DOHH2 (cell line): Measurements from ENCODE around the gene GOLGA8H.
"Not testable (repeated sequence)": the region's sequence is repeated elsewhere in the genome, so short reads cannot be mapped to it uniquely, and the experiment has no call there.

Source experiments
- H3F3A ChIP-seq: fragments of 200-600 bp; sonication (generic), shearing (Covaris generic); 2 replicates; pipeline ENCODE4 v1.6.0; 2016; ENCODE audit warnings: antibody characterized with exemption, mild to moderate bottlenecking; ENCODE audit not compliant: control insufficient read depth, insufficient read depth
- H3K27ac ChIP-seq: fragments of 200-600 bp; sonication (generic); 2 replicates; pipeline ENCODE4 v1.5.1; 2014; ENCODE audit warnings: low read depth, mild to moderate bottlenecking, low read length, moderate library complexity
- H3K27me3 ChIP-seq: fragments of 200-600 bp; sonication (generic); 2 replicates; pipeline ENCODE4 v1.6.1; 2014; ENCODE audit warnings: mild to moderate bottlenecking, low read length, mixed read lengths; ENCODE audit not compliant: control insufficient read depth
- H3K36me3 ChIP-seq: fragments of 200-600 bp; sonication (generic); 2 replicates; pipeline ENCODE4 v1.6.1; 2014; ENCODE audit warnings: mild to moderate bottlenecking, low read length, moderate library complexity, mixed read lengths; ENCODE audit not compliant: control insufficient read depth
- H3K4me1 ChIP-seq: fragments of 200-600 bp; sonication (generic); 2 replicates; pipeline ENCODE4 v1.6.1; 2014; ENCODE audit warnings: mild to moderate bottlenecking, low read length, mixed read lengths; ENCODE audit not compliant: control insufficient read depth
- H3K4me2 ChIP-seq: fragments of 200-600 bp; sonication (generic); 2 replicates; pipeline ENCODE4 v1.6.0; 2014; ENCODE audit warnings: mild to moderate bottlenecking, low read length, moderate library complexity
- H3K4me3 ChIP-seq: fragments of 200-600 bp; sonication (generic); 2 replicates; pipeline ENCODE4 v1.5.1; 2014; ENCODE audit warnings: mild to moderate bottlenecking, low read length, mixed read lengths
- H3K79me2 ChIP-seq: fragments of 200-600 bp; sonication (generic); 2 replicates; pipeline ENCODE4 v1.6.1; 2014; ENCODE audit warnings: mild to moderate bottlenecking, low read length, mixed read lengths; ENCODE audit not compliant: control insufficient read depth
- H3K9me2 ChIP-seq: fragments of 200-600 bp; sonication (generic); replicated peaks from 2 replicates; pipeline ENCODE4 v1.6.1; 2014; ENCODE audit warnings: mild to moderate bottlenecking, low read length, mixed read lengths; ENCODE audit not compliant: control insufficient read depth
- H3K9me3 ChIP-seq: fragments of 200-600 bp; sonication (generic); 2 replicates; pipeline ENCODE4 v1.6.1; 2014; ENCODE audit warnings: antibody characterized with exemption, low read length, mixed read lengths; ENCODE audit not compliant: control insufficient read depth, insufficient read depth
- H4K20me1 ChIP-seq: fragments of 200-600 bp; sonication (generic); 2 replicates; pipeline ENCODE4 v1.6.0; 2014; ENCODE audit warnings: low read depth, mild to moderate bottlenecking, antibody characterized with exemption, low read length, moderate library complexity; ENCODE audit not compliant: control insufficient read depth, insufficient read depth
- CTCF ChIP-seq: fragments of 200-600 bp; sonication (generic); IDR thresholded peaks from one replicate; pipeline ENCODE4 v1.5.1; 2014; ENCODE audit warnings: antibody characterized with exemption, mild to moderate bottlenecking, low read depth, low read length; ENCODE audit not compliant: poor library complexity, severe bottlenecking

GOLGA8H gene

DNA sequence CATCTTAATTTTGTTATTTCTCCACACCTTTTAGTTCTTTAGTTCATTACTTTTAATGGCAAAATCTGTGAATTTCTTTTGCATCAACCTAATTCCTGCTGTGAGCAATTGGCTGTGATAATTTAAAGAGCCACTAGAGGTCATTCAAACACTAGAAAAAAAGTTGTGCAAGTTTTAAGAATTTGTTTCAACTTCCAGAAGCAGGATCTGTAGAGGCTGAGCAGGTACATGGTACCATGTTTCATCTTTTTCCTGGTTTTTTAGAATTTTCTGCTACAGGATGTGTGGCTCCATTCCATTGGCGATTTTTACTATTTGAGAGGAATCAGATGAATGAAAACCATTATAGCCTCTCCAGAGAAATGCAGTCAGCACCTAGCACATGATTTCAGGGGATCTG, 57.3 kb downstream of the GOLGA8H start:
- Histone ChIP-seq H3K79me2 (peaks cover 26% of the 10 kb centered on the region), H3K36me3 (peaks cover 78% of the 10 kb centered on the region)

More for the DNA sequence above, 57.3 kb downstream of the GOLGA8H start:
- H3K9me2 ChIP-seq, H4K20me1 ChIP-seq, H3K4me2 ChIP-seq, H3K4me1 ChIP-seq, H3K4me3 ChIP-seq, H3F3A ChIP-seq, H3K27me3 ChIP-seq, H3K27ac ChIP-seq, H3K9me3 ChIP-seq: not testable (repeated sequence)
- peak; percentile 50 for TF ChIP-seq CTCF
